GM18502 (cell line): Measurements from ENCODE around the gene CLDN11.

Experiments
- ATAC-seq: cut with Tn5 transposase; IDR thresholded peaks from one replicate; pipeline ENCODE4 v1.9.1; 2021; ENCODE audit warnings: mild to moderate bottlenecking; ENCODE audit not compliant: unreplicated experiment, poor library complexity

Gene CLDN11

DNA sequence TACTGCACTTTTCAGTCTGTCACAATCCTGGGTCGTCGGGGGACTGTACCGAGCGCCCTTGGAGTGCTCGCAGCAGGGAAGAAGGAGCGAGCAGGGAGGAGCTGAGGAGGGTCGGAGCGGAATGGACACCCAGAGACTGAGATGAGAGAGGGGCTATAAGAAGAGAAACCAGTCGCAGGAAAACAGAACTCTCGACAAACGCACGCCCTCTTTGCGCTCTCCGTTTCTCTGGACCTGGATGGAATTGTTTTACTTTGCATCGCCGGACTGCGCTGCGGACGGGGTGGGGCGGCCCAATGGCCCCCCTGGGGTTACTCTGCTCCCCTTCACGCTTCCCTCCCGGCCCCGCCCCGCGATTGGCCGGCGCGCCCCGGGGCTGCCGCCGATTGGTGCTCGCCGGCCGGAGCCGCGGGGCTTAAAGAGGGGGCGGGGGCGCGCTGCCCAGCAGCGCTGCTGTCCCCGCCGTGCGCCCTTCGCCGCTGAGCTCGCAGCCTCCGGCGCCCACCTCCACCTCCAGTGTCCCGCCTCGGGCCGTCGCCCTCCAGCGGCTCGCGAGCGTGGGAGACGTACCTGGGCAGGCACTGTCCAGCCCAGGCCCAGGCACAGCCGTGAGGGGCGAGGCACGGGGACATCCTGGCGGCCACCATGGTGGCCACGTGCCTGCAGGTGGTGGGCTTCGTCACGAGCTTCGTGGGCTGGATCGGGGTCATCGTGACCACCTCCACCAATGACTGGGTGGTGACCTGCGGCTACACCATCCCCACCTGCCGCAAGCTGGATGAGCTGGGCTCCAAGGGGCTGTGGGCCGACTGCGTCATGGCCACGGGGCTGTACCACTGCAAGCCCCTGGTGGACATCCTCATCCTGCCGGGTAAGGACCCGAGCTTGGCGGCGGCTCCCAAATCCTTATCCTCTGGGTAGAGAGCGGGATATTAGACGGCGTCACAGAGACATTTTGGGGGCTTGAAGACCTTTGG, at the start of gene CLDN11:
Gene CLDN11 (plus strand): TSS at position 447 of the 977 bp plus-strand sequence. CDS start 199 bp downstream, at position 646.
- ATAC-seq: no peak

GRCh38 chr3:170368921-170369320, 49.7 kb upstream of the CLDN11 start:
- ATAC-seq: no peak

- no peak for ATAC-seq
These were observed 46.3 kb upstream of the CLDN11 start for GRCh38 chr3:170372190-170372879.

DNA sequence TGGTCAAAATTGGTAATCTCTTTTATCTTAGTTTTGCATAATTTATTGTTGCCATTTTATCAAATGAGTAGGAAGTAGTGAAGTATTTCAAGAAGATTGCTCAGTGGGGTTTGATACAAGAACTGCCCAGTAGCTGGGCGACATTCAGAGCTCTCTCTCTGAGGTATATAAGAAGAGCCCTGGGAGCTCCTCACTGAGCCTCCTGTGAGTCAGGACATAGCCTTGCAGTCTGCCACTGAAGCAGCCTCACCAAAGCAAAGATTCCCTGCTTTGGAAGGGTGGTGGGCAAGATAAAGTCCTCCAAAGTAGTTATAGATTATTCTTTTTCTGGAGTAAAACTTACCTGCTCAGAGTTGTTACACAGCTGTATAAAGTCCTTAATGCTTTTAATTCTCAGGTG, 35.1 kb upstream of the CLDN11 start:
- no peak for ATAC-seq

DNA sequence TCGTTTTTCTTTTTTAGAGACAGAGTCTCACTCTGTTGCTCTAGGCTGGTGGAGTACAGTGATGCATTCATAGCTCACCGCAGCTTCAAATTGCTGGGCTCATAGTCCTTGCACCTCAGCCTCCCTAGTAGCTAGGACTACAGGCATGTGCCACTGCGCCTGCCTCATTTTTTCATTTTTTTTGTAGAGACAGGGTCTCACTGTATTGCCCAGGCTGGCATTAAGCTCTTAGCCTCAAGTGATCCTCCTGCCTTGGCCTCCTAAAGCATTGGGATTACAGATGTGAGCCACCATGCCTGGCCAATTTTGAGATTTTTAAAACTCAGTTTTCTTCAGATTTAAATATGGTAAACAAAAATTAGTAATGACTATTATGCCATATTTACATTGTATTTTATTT, 32.2 kb upstream of the CLDN11 start:
- ATAC-seq: no peak

- no peak for ATAC-seq
These were observed 30.7 kb upstream of the CLDN11 start for GRCh38 chr3:170387950-170388349.

DNA sequence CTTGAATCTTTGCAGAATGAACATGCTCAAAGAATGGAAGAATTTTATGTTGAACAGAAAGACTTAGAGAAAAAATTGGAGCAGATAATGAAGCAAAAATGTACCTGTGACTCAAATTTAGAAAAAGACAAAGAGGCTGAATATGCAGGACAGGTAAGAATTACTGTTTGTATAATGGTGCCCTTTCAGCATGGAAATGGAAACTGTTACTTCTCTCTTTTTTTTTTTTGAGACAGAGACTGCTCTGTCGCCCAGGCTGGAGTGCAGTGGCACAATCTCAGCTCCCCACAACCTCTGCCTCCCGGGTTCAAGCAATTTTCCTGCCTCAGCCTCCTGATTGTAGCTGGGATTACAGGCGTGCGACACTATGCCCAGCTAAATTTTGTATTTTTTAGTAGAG, 27.6 kb upstream of the CLDN11 start:
- no peak for ATAC-seq

DNA sequence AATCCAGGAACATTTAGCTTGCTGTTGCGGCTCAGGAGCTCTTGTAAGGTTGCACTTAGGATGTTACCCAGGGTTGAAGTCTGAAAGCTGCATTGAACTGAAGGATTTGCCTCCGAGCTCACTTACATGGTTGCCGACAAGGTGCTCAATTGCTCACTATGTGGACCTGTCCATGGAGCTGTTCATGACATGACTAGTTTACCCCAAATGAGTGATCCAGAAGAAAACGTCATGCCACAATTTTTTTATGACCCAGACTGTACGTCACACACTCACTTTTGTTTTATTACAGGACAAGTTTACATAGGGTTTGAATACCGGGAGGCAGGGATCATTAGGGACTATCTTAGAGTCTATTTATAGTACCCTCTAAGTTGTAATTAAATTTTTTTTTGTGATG, 21.0 kb upstream of the CLDN11 start:
- no peak for ATAC-seq

- no peak for ATAC-seq
These were observed 13.6 kb upstream of the CLDN11 start for GRCh38 chr3:170405101-170405500.

- ATAC-seq: no peak
These were observed 8.1 kb upstream of the CLDN11 start for GRCh38 chr3:170410428-170411029.

- no peak for ATAC-seq
These were observed 5.4 kb upstream of the CLDN11 start for GRCh38 chr3:170413291-170413690.

GRCh38 chr3:170414202-170414663, 4.4 kb upstream of the CLDN11 start:
- peak; percentile 62 for ATAC-seq

GRCh38 chr3:170417090-170417489, 1.6 kb upstream of the CLDN11 start:
- no peak for ATAC-seq

- no peak for ATAC-seq
These were observed 954 bp downstream of the CLDN11 start for GRCh38 chr3:170419557-170420087.

DNA sequence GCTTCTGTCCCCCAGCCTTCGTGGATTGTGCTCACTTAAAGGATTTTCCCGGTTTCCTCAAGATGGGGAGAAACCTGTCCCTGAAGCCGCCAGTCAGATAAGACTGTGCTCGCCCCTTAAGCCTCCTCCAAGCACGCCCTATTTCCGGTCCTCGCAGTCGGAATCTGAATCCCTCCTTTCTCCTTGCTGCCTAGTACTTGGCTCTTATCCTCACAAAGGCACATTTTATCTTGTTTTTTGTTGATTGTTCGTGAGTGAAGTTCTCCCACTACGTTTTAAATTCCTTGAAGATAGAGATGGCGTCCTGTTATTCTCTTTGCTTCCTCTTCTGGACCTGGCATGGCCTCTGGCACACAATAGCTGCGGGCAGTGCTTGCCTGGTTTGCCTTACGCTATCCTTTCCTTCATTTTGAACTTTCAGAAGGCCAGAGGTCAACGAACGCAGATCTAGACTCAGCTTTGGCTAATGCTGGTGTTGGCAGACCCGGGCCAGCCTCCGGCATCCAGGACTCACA, 1.7 kb downstream of the CLDN11 start:
- no peak for ATAC-seq

DNA sequence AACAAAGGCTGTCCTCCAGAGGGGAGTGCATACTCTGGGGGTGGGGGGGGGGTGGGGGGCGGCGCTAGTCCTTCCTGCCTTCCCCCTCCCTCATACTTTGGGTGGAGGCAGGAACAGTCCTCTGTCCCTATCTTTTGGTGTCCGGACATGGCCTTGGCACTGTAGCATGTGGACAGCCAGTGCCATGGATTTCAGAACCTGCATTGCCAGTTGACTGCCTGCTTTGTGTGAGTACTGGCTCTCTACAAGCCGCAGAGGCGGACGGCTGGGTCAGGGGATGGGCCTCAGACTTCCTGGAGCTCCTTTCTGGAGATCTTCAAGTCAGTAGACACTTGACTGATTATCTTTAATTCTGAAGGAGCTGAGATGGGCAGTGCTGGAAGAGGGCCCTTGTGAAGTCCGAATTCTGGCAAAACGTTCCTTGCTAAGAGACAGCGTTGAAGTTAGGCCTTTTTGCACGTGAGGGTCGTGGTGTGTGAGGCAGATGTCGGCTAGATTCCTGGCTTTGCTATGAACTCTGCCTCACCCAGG, 2.5 kb downstream of the CLDN11 start:
- no peak for ATAC-seq

GRCh38 chr3:170421758-170422157, 3.1 kb downstream of the CLDN11 start:
- no peak for ATAC-seq

DNA sequence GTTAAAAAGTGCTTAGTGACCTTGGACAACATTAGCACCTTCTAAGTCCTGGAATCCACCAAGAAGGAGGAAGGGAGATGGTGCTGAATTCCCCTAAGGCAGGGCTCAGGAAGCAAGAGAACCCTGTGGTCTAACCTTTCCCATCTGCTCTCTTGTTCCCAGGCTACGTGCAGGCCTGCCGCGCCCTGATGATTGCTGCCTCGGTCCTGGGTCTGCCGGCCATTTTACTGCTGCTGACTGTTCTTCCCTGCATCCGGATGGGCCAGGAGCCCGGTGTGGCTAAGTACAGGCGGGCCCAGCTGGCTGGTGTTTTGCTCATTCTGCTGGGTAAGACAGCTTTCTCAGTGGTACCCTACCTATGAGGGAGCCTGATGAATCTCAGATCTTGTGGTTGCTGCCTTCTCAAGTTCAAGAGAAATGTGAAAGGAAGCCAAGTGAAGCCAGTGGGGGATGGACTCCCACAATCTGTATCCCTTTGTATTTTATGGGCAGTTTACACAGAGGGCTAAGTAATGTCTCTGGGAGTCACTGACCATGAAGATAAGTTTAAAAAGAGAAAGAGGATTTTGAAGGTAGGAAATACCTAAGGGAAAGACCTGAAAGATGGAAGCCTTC, 4.4 kb downstream of the CLDN11 start:
- ATAC-seq: no peak

- ATAC-seq: no peak
These were observed 6.2 kb downstream of the CLDN11 start for GRCh38 chr3:170424879-170425278.
